Endothelial cell (in vitro differentiated cells): ENCODE measurements around the gene POLN. TPM values are rescaled to one million over a fixed set of nuclear protein-coding genes. Genes with fewer than 3 reads are reported as not detected.

Source experiments
- DNase-seq: peaks from one replicate; pipeline ENCODE4 v3.0.0; 2021; ENCODE audit warnings: low spot score
- H3K27ac Mint-ChIP-seq: one replicate; pipeline ENCODE4 v1.8.0; 2021; ENCODE audit warnings: mixed read lengths, inconsistent platforms; ENCODE audit not compliant: unreplicated experiment
- H3K27me3 Mint-ChIP-seq: one replicate; pipeline ENCODE4 v1.8.0; 2021; ENCODE audit warnings: mild to moderate bottlenecking, moderate library complexity, mixed read lengths, inconsistent platforms; ENCODE audit not compliant: unreplicated experiment
- H3K36me3 Mint-ChIP-seq: one replicate; pipeline ENCODE4 v1.8.0; 2021; ENCODE audit warnings: mild to moderate bottlenecking, low read depth, mixed read lengths, inconsistent platforms; ENCODE audit not compliant: unreplicated experiment
- H3K4me1 Mint-ChIP-seq: one replicate; pipeline ENCODE4 v1.8.0; 2021; ENCODE audit warnings: mild to moderate bottlenecking, mixed read lengths, inconsistent platforms; ENCODE audit not compliant: unreplicated experiment
- H3K4me3 Mint-ChIP-seq: one replicate; pipeline ENCODE4 v1.8.0; 2021; ENCODE audit warnings: mild to moderate bottlenecking, mixed read lengths, inconsistent platforms; ENCODE audit not compliant: unreplicated experiment
- H3K9me3 Mint-ChIP-seq: one replicate; pipeline ENCODE4 v1.8.0; 2021; ENCODE audit warnings: mixed read lengths, inconsistent platforms; ENCODE audit not compliant: unreplicated experiment
- CTCF ChIP-seq: fragments of 200-600 bp; sonication (generic); IDR thresholded peaks from one replicate; pipeline ENCODE4 v1.5.0; 2021; ENCODE audit warnings: antibody characterized with exemption; ENCODE audit not compliant: unreplicated experiment
- total RNA-seq: library from RNA; stranded (reverse); fragmentation: NEBNext Ultra II Directional; extraction: Animal tissue kit (Norgen Biotek cat#: 25700); gene quantifications from one replicate; pipeline ENCODE4 v1.2.1, GENCODE V29; 2021; ENCODE audit not compliant: unreplicated experiment

The POLN gene
- total RNA-seq, 1 donor from 2014 or later, result 2.5 TPM

DNA sequence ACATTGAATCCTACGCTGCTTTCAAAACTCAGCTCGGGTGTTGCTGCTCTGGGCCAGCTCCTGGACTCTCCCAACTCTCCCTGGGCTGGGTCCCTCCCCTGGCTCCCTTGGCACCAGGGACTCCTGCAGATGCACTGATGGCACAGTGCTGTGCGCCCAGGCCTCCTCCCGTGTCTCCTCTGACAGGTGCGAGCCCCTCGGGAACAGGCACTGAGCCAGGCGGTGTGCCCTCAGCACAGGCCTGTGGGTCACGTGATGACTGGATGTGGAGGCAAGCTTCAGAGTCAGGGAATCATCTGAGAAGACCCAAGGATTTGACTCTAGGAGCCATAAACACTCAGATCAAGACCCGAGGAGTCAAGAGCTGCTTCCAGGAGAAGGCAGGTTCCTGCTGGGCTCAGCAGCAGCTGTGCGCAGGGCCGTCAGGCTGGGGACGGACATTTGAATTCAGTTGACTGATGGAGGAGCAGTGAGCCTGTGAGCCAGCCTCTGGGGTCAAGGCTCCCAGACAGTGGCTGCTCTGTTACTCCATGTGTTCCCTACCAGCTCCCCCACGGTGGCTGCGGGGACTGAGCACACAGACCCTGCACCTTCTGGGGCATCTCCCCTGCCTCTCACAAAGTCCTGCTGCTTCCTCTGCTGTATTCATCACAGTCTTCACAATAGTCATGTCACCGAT lies 149.8 kb downstream of the POLN start:
- no peak overlapping the region for H3K27ac Mint-ChIP-seq
- no peaks in the 10 kb centered on the region for H3K4me1 Mint-ChIP-seq
- H3K9me3 Mint-ChIP-seq, result no peaks in the 10 kb centered on the region
- no peak for DNase-seq
- peaks cover 10% of the 10 kb centered on the region for H3K27me3 Mint-ChIP-seq
- no peak for TF ChIP-seq CTCF
- H3K36me3 Mint-ChIP-seq, result peaks cover 11% of the 10 kb centered on the region
- H3K4me3 Mint-ChIP-seq, result no peak overlapping the region

- Mint-ChIP-seq H3K4me3 (no peak overlapping the region), H3K27me3 (peaks cover 10% of the 10 kb centered on the region), H3K4me1 (no peaks in the 10 kb centered on the region), H3K36me3 (peaks cover 7% of the 10 kb centered on the region), H3K9me3 (no peaks in the 10 kb centered on the region), H3K27ac (no peak overlapping the region)
- no peak for TF ChIP-seq CTCF
- DNase-seq, result no peak
Observed at GRCh38 chr4:2090642-2091041, 151.3 kb downstream of the POLN start.

GRCh38 chr4:2089222-2089621 lies 152.7 kb downstream of the POLN start:
- Mint-ChIP-seq H3K36me3 (peaks cover 8% of the 10 kb centered on the region), H3K4me3 (no peak overlapping the region), H3K4me1 (no peaks in the 10 kb centered on the region), H3K27ac (no peak overlapping the region), H3K27me3 (peaks cover 10% of the 10 kb centered on the region), H3K9me3 (no peaks in the 10 kb centered on the region)
- TF ChIP-seq CTCF, result no peak
- DNase-seq, result no peak

- peaks cover 8% of the 10 kb centered on the region for H3K36me3 Mint-ChIP-seq
Observed at GRCh38 chr4:2087170-2087569, 154.8 kb downstream of the POLN start.

More at GRCh38 chr4:2087170-2087569, 154.8 kb downstream of the POLN start:
- Mint-ChIP-seq H3K27ac (no peak overlapping the region), H3K9me3 (no peaks in the 10 kb centered on the region), H3K27me3 (peaks cover 8% of the 10 kb centered on the region), H3K4me1 (no peaks in the 10 kb centered on the region), H3K4me3 (no peak overlapping the region)
- no peak for TF ChIP-seq CTCF
- DNase-seq, result no peak
